ENCODE measurements around the gene ACTL10. TPM values are rescaled to one million over a fixed set of nuclear protein-coding genes. Genes with fewer than 3 reads are reported as not detected.

Gene ACTL10
- total and polyA plus RNA-seq, 2 of the 13 experiments (the other 11 are each of a cell fraction or from before 2014, with no cell fraction given) = not detected

DNA sequence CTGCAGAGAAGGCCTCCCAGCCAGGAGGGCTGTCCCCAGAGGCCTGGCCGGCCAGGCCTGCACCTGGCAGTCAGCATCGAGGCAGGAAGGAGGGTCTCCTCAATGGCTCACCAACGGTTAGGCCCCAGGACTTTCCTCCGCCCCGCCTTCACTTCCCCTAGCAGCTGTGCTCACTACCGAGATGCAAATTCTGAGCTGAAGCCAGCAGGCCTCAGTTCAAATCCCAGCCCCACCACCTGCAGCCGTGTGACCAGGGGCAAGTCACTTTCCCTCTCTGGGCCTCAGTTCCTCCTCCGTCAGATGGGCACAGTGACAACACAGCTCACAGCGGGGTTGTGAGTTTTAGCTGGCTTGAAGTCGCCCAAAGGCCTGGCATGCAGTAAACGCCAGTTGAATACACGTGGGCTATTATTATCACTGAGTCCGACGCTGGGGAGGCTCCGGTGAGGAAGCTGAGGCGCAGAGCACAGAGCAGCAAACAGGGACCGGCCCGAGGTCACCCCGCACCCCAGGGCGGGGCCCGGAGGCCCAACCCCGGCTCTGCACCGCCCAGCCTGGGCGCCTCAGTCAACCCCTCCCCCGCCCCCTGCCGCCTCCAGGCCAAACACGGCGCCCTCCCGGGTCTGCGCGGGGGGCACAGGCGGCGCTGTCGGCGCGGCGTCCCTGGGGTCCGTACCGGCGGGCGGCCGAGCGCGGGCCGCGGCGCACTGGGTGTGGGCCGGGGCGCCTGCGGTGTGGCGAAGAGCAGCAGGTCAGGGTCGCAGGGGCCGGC is 18.8 kb downstream of the ACTL10 start (continued):
- TF ChIP-seq, protein P1, sequence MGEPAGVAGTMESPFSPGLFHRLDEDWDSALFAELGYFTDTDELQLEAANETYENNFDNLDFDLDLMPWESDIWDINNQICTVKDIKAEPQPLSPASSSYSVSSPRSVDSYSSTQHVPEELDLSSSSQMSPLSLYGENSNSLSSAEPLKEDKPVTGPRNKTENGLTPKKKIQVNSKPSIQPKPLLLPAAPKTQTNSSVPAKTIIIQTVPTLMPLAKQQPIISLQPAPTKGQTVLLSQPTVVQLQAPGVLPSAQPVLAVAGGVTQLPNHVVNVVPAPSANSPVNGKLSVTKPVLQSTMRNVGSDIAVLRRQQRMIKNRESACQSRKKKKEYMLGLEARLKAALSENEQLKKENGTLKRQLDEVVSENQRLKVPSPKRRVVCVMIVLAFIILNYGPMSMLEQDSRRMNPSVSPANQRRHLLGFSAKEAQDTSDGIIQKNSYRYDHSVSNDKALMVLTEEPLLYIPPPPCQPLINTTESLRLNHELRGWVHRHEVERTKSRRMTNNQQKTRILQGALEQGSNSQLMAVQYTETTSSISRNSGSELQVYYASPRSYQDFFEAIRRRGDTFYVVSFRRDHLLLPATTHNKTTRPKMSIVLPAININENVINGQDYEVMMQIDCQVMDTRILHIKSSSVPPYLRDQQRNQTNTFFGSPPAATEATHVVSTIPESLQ (CRISPR knock-in tag; conservative IDR thresholded peaks at IDR 0.05) = no peak
- TF ChIP-seq RBM22 (optimal IDR thresholded peaks at IDR 0.05; ENCODE audit: low read length) (no peak), SRSF4 (IDR thresholded peaks at IDR 0.05; ENCODE audit: low read depth, low read length, poor library complexity, severe bottlenecking) (no peak), ARNTL (CRISPR knock-in tag; IDR thresholded peaks at IDR 0.05) (no peak), ZNF367 (CRISPR knock-in tag; IDR thresholded peaks at IDR 0.05; ENCODE audit: borderline replicate concordance) (no peak), GTF3A (CRISPR knock-in tag; conservative IDR thresholded peaks at IDR 0.05) (no peak), MXI1 (IDR thresholded peaks at IDR 0.05; ENCODE audit: borderline replicate concordance, low read depth, low read length) (no peak), KLF15 (CRISPR knock-in tag; IDR thresholded peaks at IDR 0.05; ENCODE audit: borderline replicate concordance) (no peak), GATA4 (IDR thresholded peaks at IDR 0.05; ENCODE audit: borderline replicate concordance, low read depth) (no peak), SP5 (CRISPR knock-in tag; IDR thresholded peaks at IDR 0.05; ENCODE audit: borderline replicate concordance, low read depth) (0 out of 2 replicates have a peak, but pooled peaks have one; percentile 33), XBP1 (CRISPR knock-in tag; IDR thresholded peaks at IDR 0.05) (no peak), LCORL (IDR thresholded peaks at IDR 0.05) (no peak), LCORL (CRISPR knock-in tag; IDR thresholded peaks at IDR 0.05) (0 out of 2 replicates have a peak, but pooled peaks have one; percentile 24), ZNF878 (CRISPR knock-in tag; IDR thresholded peaks at IDR 0.05) (no peak), ZSCAN9 (CRISPR knock-in tag; IDR thresholded peaks at IDR 0.05; ENCODE audit: borderline replicate concordance) (no peak), SMARCC2 (IDR thresholded peaks at IDR 0.05) (no peak)
- TF ChIP-seq, protein P2, sequence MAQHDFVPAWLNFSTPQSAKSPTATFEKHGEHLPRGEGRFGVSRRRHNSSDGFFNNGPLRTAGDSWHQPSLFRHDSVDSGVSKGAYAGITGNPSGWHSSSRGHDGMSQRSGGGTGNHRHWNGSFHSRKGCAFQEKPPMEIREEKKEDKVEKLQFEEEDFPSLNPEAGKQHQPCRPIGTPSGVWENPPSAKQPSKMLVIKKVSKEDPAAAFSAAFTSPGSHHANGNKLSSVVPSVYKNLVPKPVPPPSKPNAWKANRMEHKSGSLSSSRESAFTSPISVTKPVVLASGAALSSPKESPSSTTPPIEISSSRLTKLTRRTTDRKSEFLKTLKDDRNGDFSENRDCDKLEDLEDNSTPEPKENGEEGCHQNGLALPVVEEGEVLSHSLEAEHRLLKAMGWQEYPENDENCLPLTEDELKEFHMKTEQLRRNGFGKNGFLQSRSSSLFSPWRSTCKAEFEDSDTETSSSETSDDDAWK (CRISPR knock-in tag; IDR thresholded peaks at IDR 0.05) = no peak
- TF ChIP-seq, protein P3, sequence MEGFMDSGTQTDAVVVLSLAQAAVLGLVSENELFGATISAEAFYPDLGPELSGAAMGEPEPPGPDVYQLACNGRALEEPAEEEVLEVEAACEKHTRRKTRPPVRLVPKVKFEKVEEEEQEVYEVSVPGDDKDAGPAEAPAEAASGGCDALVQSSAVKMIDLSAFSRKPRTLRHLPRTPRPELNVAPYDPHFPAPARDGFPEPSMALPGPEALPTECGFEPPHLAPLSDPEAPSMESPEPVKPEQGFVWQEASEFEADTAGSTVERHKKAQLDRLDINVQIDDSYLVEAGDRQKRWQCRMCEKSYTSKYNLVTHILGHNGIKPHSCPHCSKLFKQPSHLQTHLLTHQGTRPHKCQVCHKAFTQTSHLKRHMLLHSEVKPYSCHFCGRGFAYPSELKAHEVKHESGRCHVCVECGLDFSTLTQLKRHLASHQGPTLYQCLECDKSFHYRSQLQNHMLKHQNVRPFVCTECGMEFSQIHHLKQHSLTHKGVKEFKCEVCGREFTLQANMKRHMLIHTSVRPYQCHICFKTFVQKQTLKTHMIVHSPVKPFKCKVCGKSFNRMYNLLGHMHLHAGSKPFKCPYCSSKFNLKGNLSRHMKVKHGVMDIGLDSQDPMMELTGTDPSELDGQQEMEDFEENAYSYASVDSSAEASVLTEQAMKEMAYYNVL (CRISPR knock-in tag; IDR thresholded peaks at IDR 0.05; ENCODE audit: borderline replicate concordance) = no peak
- TF ChIP-seq, protein P4, sequence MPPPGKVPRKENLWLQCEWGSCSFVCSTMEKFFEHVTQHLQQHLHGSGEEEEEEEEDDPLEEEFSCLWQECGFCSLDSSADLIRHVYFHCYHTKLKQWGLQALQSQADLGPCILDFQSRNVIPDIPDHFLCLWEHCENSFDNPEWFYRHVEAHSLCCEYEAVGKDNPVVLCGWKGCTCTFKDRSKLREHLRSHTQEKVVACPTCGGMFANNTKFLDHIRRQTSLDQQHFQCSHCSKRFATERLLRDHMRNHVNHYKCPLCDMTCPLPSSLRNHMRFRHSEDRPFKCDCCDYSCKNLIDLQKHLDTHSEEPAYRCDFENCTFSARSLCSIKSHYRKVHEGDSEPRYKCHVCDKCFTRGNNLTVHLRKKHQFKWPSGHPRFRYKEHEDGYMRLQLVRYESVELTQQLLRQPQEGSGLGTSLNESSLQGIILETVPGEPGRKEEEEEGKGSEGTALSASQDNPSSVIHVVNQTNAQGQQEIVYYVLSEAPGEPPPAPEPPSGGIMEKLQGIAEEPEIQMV (CRISPR knock-in tag; IDR thresholded peaks at IDR 0.05; ENCODE audit: low read depth) = no peak; the same call in 1 of the 2 replicates
- TF ChIP-seq, protein P5, sequence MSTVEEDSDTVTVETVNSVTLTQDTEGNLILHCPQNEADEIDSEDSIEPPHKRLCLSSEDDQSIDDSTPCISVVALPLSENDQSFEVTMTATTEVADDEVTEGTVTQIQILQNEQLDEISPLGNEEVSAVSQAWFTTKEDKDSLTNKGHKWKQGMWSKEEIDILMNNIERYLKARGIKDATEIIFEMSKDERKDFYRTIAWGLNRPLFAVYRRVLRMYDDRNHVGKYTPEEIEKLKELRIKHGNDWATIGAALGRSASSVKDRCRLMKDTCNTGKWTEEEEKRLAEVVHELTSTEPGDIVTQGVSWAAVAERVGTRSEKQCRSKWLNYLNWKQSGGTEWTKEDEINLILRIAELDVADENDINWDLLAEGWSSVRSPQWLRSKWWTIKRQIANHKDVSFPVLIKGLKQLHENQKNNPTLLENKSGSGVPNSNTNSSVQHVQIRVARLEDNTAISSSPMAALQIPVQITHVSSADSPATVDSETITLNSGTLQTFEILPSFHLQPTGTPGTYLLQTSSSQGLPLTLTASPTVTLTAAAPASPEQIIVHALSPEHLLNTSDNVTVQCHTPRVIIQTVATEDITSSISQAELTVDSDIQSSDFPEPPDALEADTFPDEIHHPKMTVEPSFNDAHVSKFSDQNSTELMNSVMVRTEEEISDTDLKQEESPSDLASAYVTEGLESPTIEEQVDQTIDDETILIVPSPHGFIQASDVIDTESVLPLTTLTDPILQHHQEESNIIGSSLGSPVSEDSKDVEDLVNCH (CRISPR knock-in tag; IDR thresholded peaks at IDR 0.05) = no peak
